PFSK-1 (cell line): ENCODE data around the gene ARFIP2.

ENCODE experiments used
- POLR2AphosphoS5 ChIP-seq: IDR thresholded peaks from 2 replicates; pipeline ENCODE4 v1.6.1; 2012; ENCODE audit warnings: low read depth, mild to moderate bottlenecking, control low read depth, low read length, moderate library complexity
- SIN3A ChIP-seq: IDR thresholded peaks from 2 replicates; pipeline ENCODE4 v1.6.1; 2012; ENCODE audit warnings: mild to moderate bottlenecking, low read length, moderate library complexity, borderline replicate concordance; ENCODE audit not compliant: insufficient read depth
- TF ChIP-seq, protein P1 (sequence below), 2 experiments: IDR thresholded peaks; 2 replicates each; pipeline versions ENCODE4 v1.6.1 to v1.8.0; 2011 to 2012; ENCODE audit warnings: low read depth in 2 of 2, low read length in 2 of 2, control low read depth in 1 of 2, inconsistent platforms in 1 of 2, mild to moderate bottlenecking in 1 of 2, moderate library complexity in 1 of 2; ENCODE audit not compliant: insufficient read depth in 1 of 2

DNA sequence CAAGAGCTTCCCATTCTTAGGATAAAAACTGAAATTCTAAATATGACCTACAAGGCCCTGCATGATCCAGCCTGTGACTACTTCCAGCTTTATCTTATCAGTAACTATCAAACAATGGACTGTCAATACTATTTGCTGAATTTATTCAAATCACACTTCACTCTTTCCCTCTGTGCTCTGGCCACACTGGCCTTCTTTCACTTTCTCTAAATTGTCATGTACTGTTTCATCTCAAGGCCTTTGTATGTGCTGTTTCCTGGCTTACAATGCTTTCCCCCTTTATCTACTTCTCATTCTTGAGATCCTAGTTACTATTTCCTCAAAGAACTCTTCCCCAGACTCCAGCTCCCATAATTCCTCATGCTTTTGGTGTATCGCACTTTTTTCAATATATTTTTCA, 5.8 kb upstream of the ARFIP2 start:
- TF ChIP-seq SIN3A = no peak
- TF ChIP-seq, protein P1, sequence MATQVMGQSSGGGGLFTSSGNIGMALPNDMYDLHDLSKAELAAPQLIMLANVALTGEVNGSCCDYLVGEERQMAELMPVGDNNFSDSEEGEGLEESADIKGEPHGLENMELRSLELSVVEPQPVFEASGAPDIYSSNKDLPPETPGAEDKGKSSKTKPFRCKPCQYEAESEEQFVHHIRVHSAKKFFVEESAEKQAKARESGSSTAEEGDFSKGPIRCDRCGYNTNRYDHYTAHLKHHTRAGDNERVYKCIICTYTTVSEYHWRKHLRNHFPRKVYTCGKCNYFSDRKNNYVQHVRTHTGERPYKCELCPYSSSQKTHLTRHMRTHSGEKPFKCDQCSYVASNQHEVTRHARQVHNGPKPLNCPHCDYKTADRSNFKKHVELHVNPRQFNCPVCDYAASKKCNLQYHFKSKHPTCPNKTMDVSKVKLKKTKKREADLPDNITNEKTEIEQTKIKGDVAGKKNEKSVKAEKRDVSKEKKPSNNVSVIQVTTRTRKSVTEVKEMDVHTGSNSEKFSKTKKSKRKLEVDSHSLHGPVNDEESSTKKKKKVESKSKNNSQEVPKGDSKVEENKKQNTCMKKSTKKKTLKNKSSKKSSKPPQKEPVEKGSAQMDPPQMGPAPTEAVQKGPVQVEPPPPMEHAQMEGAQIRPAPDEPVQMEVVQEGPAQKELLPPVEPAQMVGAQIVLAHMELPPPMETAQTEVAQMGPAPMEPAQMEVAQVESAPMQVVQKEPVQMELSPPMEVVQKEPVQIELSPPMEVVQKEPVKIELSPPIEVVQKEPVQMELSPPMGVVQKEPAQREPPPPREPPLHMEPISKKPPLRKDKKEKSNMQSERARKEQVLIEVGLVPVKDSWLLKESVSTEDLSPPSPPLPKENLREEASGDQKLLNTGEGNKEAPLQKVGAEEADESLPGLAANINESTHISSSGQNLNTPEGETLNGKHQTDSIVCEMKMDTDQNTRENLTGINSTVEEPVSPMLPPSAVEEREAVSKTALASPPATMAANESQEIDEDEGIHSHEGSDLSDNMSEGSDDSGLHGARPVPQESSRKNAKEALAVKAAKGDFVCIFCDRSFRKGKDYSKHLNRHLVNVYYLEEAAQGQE (IDR thresholded peaks at IDR 0.05; ENCODE audit: insufficient read depth in 1 of 2, low read depth in 2 of 2, low read length in 2 of 2) = no peak
- TF ChIP-seq POLR2AphosphoS5 = no peak
